ENCODE results near the gene DMRTC2. TPM values are rescaled to one million over a fixed set of nuclear protein-coding genes. Genes with fewer than 3 reads are reported as not detected.

The DMRTC2 gene
- total RNA-seq, 1 donor from 2014 or later = not detected

GRCh38 chr19:41882568-41883462 lies 38.0 kb downstream of the DMRTC2 start, which contains the start of gene ARHGEF1:
Gene ARHGEF1, plus strand, starts transcription at chr19:41883184. Its CDS starts 4,899 bp downstream, at chr19:41888083.
- Histone ChIP-seq H3K27me3 (ENCODE audit: insufficient read depth, low read length) (peaks cover under 1% of the 10 kb centered on the region), H3K79me2 (ENCODE audit: insufficient read depth, low read length) (peaks cover 37% of the 10 kb centered on the region), H3K9ac (ENCODE audit: low read length) (peak within 1 kb of the TSS; percentile 90), H3K36me3 (ENCODE audit: insufficient read depth, low read length) (no peaks in the 10 kb centered on the region), H2AFZ (ENCODE audit: low read depth, low read length) (peak within 1 kb of the TSS; percentile 87), H3K4me3 (ENCODE audit: insufficient read depth, low read depth, low read length) (peak within 1 kb of the TSS; percentile 79), H3K4me2 (ENCODE audit: low read length) (peak within 1 kb of the TSS; percentile 98), H3K27ac (ENCODE audit: low read depth, low read length) (no peak within 1 kb of the TSS), H3K9me3 (ENCODE audit: insufficient read depth, low read depth, low read length) (no peaks in the 10 kb centered on the region), H4K20me1 (ENCODE audit: insufficient read depth, low read length) (peaks cover 23% of the 10 kb centered on the region), H3K4me1 (ENCODE audit: insufficient read depth, low read length) (peaks cover 24% of the 10 kb centered on the region)
- DNase-seq (ENCODE audit: low read depth) = no peak
- H3K4me3 Mint-ChIP-seq (ENCODE audit: unreplicated experiment) = peak within 1 kb of the TSS; percentile 92
- TF ChIP-seq EZH2 (IDR thresholded peaks at IDR 0.05; ENCODE audit: insufficient read depth, low read length) = no peak
- TF ChIP-seq CTCF (IDR thresholded peaks at IDR 0.05; ENCODE audit: insufficient read depth, low read depth, low read length) = no peak
- peaks cover 13% of the 10 kb centered on the region for H3K4me1 Mint-ChIP-seq (ENCODE audit: low read depth, unreplicated experiment)
- peak within 1 kb of the TSS; percentile 68 for H3K27ac Mint-ChIP-seq (ENCODE audit: unreplicated experiment)
- peaks cover 10% of the 10 kb centered on the region for H3K36me3 Mint-ChIP-seq (ENCODE audit: low read depth, unreplicated experiment)
- FAIRE-seq = no peak
- peaks cover 7% of the 10 kb centered on the region for H3K27me3 Mint-ChIP-seq (ENCODE audit: low read depth, unreplicated experiment)
- no peaks in the 10 kb centered on the region for H3K9me3 Mint-ChIP-seq (ENCODE audit: unreplicated experiment)

- peaks cover 19% of the 10 kb centered on the region for H3K4me1 Mint-ChIP-seq (ENCODE audit: low read depth, unreplicated experiment)
- peak overlapping the region; percentile 22 for H3K27ac Mint-ChIP-seq (ENCODE audit: unreplicated experiment)
- peaks cover 42% of the 10 kb centered on the region for H3K79me2 ChIP-seq (ENCODE audit: insufficient read depth, low read length)
- peak overlapping the region; percentile 43 for H2AFZ ChIP-seq (ENCODE audit: low read depth, low read length)
- peaks cover 29% of the 10 kb centered on the region for H4K20me1 ChIP-seq (ENCODE audit: insufficient read depth, low read length)
- peak overlapping the region; percentile 79 for H3K4me3 ChIP-seq (ENCODE audit: insufficient read depth, low read depth, low read length)
- no peaks in the 10 kb centered on the region for H3K27me3 ChIP-seq (ENCODE audit: insufficient read depth, low read length)
- no peak overlapping the region for H3K27ac ChIP-seq (ENCODE audit: low read depth, low read length)
- no peaks in the 10 kb centered on the region for H3K36me3 ChIP-seq (ENCODE audit: insufficient read depth, low read length)
- no peaks in the 10 kb centered on the region for H3K9me3 Mint-ChIP-seq (ENCODE audit: unreplicated experiment)
- H3K9me3 ChIP-seq (ENCODE audit: insufficient read depth, low read depth, low read length) = no peaks in the 10 kb centered on the region
- H3K36me3 Mint-ChIP-seq (ENCODE audit: low read depth, unreplicated experiment) = peaks cover 11% of the 10 kb centered on the region
- peaks cover 5% of the 10 kb centered on the region for H3K27me3 Mint-ChIP-seq (ENCODE audit: low read depth, unreplicated experiment)
- H3K9ac ChIP-seq (ENCODE audit: low read length) = peak overlapping the region; percentile 90
- TF ChIP-seq CTCF (IDR thresholded peaks at IDR 0.05; ENCODE audit: insufficient read depth, low read depth, low read length) (no peak), EZH2 (IDR thresholded peaks at IDR 0.05; ENCODE audit: insufficient read depth, low read length) (no peak)
- DNase-seq (ENCODE audit: low read depth) (no peak), FAIRE-seq (no peak)
- H3K4me3 Mint-ChIP-seq (ENCODE audit: unreplicated experiment) = peak overlapping the region; percentile 92
- H3K4me2 ChIP-seq (ENCODE audit: low read length) = peak overlapping the region; percentile 98
- H3K4me1 ChIP-seq (ENCODE audit: insufficient read depth, low read length) = peaks cover 31% of the 10 kb centered on the region
Observed at GRCh38 chr19:41883463-41883820, 38.6 kb downstream of the DMRTC2 start.
